HG03280 (cell line): ENCODE measurements around the gene SYNC.
"Not testable (repeated sequence)": the region's sequence is repeated elsewhere in the genome, so short reads cannot be mapped to it uniquely, and the experiment has no call there.

Experiments
- ATAC-seq: cut with Tn5 transposase; IDR thresholded peaks from one replicate; pipeline ENCODE4 v1.9.1; 2021; ENCODE audit warnings: mild to moderate bottlenecking, moderate library complexity; ENCODE audit not compliant: unreplicated experiment

The SYNC gene

GRCh38 chr1:32647308-32648134, 55.0 kb downstream of the SYNC start:
- no peak for ATAC-seq

- ATAC-seq = no peak
Measured at GRCh38 chr1:32644426-32644825, 58.1 kb downstream of the SYNC start.

- not testable (repeated sequence) for ATAC-seq
Measured at GRCh38 chr1:32642292-32642827, 60.2 kb downstream of the SYNC start.

GRCh38 chr1:32639489-32640075, 63.0 kb downstream of the SYNC start:
- no peak for ATAC-seq

- ATAC-seq = no peak
Measured at GRCh38 chr1:32636914-32637645, 65.5 kb downstream of the SYNC start.

- no peak for ATAC-seq
Measured at GRCh38 chr1:32635508-32636277, 66.9 kb downstream of the SYNC start.

GRCh38 chr1:32632829-32633228, 69.7 kb downstream of the SYNC start:
- no peak for ATAC-seq

- ATAC-seq = not testable (repeated sequence)
Measured at GRCh38 chr1:32630173-32630572, 72.4 kb downstream of the SYNC start.
